ENCODE data around the gene XNDC1N.

DNA sequence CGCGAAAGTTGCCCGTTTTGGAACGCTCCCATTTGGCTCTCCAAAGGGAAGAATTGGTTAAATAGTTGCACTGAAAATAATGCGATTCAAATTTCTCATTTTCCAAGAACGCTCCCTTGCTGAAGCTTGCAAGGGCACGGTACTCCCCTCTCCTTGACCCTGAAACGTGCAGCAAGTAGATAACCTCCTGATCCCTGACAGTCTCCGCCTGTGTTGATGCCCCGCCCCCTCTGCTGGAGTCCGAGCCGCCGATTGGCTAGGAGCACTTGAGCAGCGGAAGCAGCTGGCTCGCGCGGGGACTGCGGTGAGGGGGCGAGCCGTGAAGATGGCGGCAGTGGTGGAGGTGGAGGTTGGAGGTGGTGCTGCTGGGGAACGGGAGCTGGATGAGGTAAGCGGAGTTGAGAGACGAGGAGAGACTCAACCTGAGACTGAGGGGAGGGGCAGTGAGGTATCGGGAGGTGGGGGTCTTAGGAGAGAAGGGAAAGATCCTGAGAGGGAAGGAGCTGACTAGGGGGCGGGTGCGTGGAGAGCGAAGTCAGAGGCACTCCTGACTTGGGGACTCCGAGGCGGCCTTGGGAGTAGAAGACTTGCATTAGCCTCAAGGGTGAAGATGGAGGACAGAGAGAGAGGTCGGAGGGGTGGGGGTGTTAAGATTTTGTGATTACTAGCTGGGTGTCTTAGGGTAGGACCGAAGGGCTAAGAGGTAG, 496 bp upstream of the XNDC1N start, which contains the start of gene RNF121:
- TF ChIP-seq POLR2A (IDR thresholded peaks at IDR 0.05), result peak in 1 of 4 donors; percentile 55
- TF ChIP-seq, protein P1, sequence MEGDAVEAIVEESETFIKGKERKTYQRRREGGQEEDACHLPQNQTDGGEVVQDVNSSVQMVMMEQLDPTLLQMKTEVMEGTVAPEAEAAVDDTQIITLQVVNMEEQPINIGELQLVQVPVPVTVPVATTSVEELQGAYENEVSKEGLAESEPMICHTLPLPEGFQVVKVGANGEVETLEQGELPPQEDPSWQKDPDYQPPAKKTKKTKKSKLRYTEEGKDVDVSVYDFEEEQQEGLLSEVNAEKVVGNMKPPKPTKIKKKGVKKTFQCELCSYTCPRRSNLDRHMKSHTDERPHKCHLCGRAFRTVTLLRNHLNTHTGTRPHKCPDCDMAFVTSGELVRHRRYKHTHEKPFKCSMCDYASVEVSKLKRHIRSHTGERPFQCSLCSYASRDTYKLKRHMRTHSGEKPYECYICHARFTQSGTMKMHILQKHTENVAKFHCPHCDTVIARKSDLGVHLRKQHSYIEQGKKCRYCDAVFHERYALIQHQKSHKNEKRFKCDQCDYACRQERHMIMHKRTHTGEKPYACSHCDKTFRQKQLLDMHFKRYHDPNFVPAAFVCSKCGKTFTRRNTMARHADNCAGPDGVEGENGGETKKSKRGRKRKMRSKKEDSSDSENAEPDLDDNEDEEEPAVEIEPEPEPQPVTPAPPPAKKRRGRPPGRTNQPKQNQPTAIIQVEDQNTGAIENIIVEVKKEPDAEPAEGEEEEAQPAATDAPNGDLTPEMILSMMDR (IDR thresholded peaks at IDR 0.05), result no peak
- TF ChIP-seq POLR2AphosphoS5 (IDR thresholded peaks at IDR 0.05), result peak; percentile 45 to 89 (median 55)
